ENCODE data around the gene AP2A1.

AP2A1 gene

GRCh38 chr19:49852631-49853126, 85.9 kb downstream of the AP2A1 start:
- Histone ChIP-seq H3K36me3 (ENCODE audit: control insufficient read depth in 1 of 2, insufficient read depth in 2 of 2, low read length in 2 of 2) (peaks cover 3 to 26% of the 10 kb centered on the region in 2 donors), H3K4me1 (ENCODE audit: control insufficient read depth in 1 of 2, insufficient read depth in 2 of 2, low read length in 2 of 2) (peaks cover 17 to 21% of the 10 kb centered on the region in 2 donors), H3K4me3 (ENCODE audit: low read depth in 1 of 2, low read length in 2 of 2) (peak overlapping the region; percentile 66 to 87), H3K27ac (ENCODE audit: low read length) (no peak overlapping the region), H3K9me3 (ENCODE audit: control insufficient read depth in 1 of 2, low read length in 2 of 2) (no peaks in the 10 kb centered on the region), H3K27me3 (ENCODE audit: low read depth, low read length) (no peaks in the 10 kb centered on the region)

- H3K27me3 ChIP-seq (ENCODE audit: low read depth, low read length) = no peaks in the 10 kb centered on the region
- H3K9me3 ChIP-seq (ENCODE audit: control insufficient read depth in 1 of 2, low read length in 2 of 2) = no peaks in the 10 kb centered on the region
- peaks cover 17 to 21% of the 10 kb centered on the region in 2 donors for H3K4me1 ChIP-seq (ENCODE audit: control insufficient read depth in 1 of 2, insufficient read depth in 2 of 2, low read length in 2 of 2)
- no peak overlapping the region for H3K4me3 ChIP-seq (ENCODE audit: low read depth in 1 of 2, low read length in 2 of 2)
- no peak overlapping the region for H3K27ac ChIP-seq (ENCODE audit: low read length)
- H3K36me3 ChIP-seq (ENCODE audit: control insufficient read depth in 1 of 2, insufficient read depth in 2 of 2, low read length in 2 of 2) = peaks cover 3 to 38% of the 10 kb centered on the region in 2 donors
Observed at GRCh38 chr19:49853852-49854377, 87.1 kb downstream of the AP2A1 start.

GRCh38 chr19:49854378-49855263, 87.8 kb downstream of the AP2A1 start:
- H3K9me3 ChIP-seq (ENCODE audit: control insufficient read depth in 1 of 2, low read length in 2 of 2) = no peaks in the 10 kb centered on the region
- peaks cover 17 to 21% of the 10 kb centered on the region in 2 donors for H3K4me1 ChIP-seq (ENCODE audit: control insufficient read depth in 1 of 2, insufficient read depth in 2 of 2, low read length in 2 of 2)
- H3K27ac ChIP-seq (ENCODE audit: low read length) = no peak overlapping the region
- no peak overlapping the region for H3K4me3 ChIP-seq (ENCODE audit: low read depth in 1 of 2, low read length in 2 of 2)
- no peaks in the 10 kb centered on the region for H3K27me3 ChIP-seq (ENCODE audit: low read depth, low read length)
- H3K36me3 ChIP-seq (ENCODE audit: control insufficient read depth in 1 of 2, insufficient read depth in 2 of 2, low read length in 2 of 2) = peaks cover 3 to 43% of the 10 kb centered on the region in 2 donors

- Histone ChIP-seq H3K27me3 (ENCODE audit: low read depth, low read length) (no peaks in the 10 kb centered on the region), H3K9me3 (ENCODE audit: control insufficient read depth in 1 of 2, low read length in 2 of 2) (no peaks in the 10 kb centered on the region), H3K36me3 (ENCODE audit: control insufficient read depth in 1 of 2, insufficient read depth in 2 of 2, low read length in 2 of 2) (peaks cover 3 to 49% of the 10 kb centered on the region in 2 donors), H3K27ac (ENCODE audit: low read length) (no peak overlapping the region), H3K4me1 (ENCODE audit: control insufficient read depth in 1 of 2, insufficient read depth in 2 of 2, low read length in 2 of 2) (peaks cover 11 to 21% of the 10 kb centered on the region in 2 donors), H3K4me3 (ENCODE audit: low read depth in 1 of 2, low read length in 2 of 2) (no peak overlapping the region)
Observed at GRCh38 chr19:49855277-49855675, 88.5 kb downstream of the AP2A1 start.

- H3K4me1 ChIP-seq (ENCODE audit: control insufficient read depth in 1 of 2, insufficient read depth in 2 of 2, low read length in 2 of 2) = peaks cover 11 to 21% of the 10 kb centered on the region in 2 donors
- no peaks in the 10 kb centered on the region for H3K27me3 ChIP-seq (ENCODE audit: low read depth, low read length)
- H3K4me3 ChIP-seq (ENCODE audit: low read depth in 1 of 2, low read length in 2 of 2) = no peak overlapping the region
- peaks cover 5 to 56% of the 10 kb centered on the region in 2 donors for H3K36me3 ChIP-seq (ENCODE audit: control insufficient read depth in 1 of 2, insufficient read depth in 2 of 2, low read length in 2 of 2)
- H3K9me3 ChIP-seq (ENCODE audit: control insufficient read depth in 1 of 2, low read length in 2 of 2) = no peaks in the 10 kb centered on the region
- H3K27ac ChIP-seq (ENCODE audit: low read length) = no peak overlapping the region
Observed at GRCh38 chr19:49855676-49856573, 89.1 kb downstream of the AP2A1 start.

GRCh38 chr19:49856574-49857021, 89.8 kb downstream of the AP2A1 start:
- peaks cover 7 to 62% of the 10 kb centered on the region in 2 donors for H3K36me3 ChIP-seq (ENCODE audit: control insufficient read depth in 1 of 2, insufficient read depth in 2 of 2, low read length in 2 of 2)
- no peak overlapping the region for H3K4me3 ChIP-seq (ENCODE audit: low read depth in 1 of 2, low read length in 2 of 2)
- no peak overlapping the region for H3K27ac ChIP-seq (ENCODE audit: low read length)
- H3K9me3 ChIP-seq (ENCODE audit: control insufficient read depth in 1 of 2, low read length in 2 of 2) = no peaks in the 10 kb centered on the region
- H3K4me1 ChIP-seq (ENCODE audit: control insufficient read depth in 1 of 2, insufficient read depth in 2 of 2, low read length in 2 of 2) = peaks cover 11 to 21% of the 10 kb centered on the region in 2 donors
- no peaks in the 10 kb centered on the region for H3K27me3 ChIP-seq (ENCODE audit: low read depth, low read length)

All from muscle layer of duodenum (tissue), 2 donors.